ENCODE data around the gene TMEM184B. TPM values are rescaled to one million over a fixed set of nuclear protein-coding genes. Genes with fewer than 3 reads are reported as not detected.
A peak's percentile ranks its signal among the peaks of the same experiment; 100 is the strongest.

The TMEM184B gene
- total RNA-seq, 1 experiment from 2014 or later, result 54.2 TPM

- Histone ChIP-seq H3K9me3 (ENCODE audit: control insufficient read depth, insufficient read depth, low read depth, low read length) (no peaks in the 10 kb centered on the region), H3K27me3 (ENCODE audit: control insufficient read depth, insufficient read depth, low read length) (no peaks in the 10 kb centered on the region), H3K36me3 (ENCODE audit: control insufficient read depth, insufficient read depth, low read length) (no peaks in the 10 kb centered on the region), H3K4me3 (ENCODE audit: low read depth in 2 of 2, low read length in 2 of 2) (no peak overlapping the region), H3K27ac (ENCODE audit: low read length) (no peak overlapping the region), H3K4me1 (ENCODE audit: control insufficient read depth, insufficient read depth, low read length) (peaks cover 9% of the 10 kb centered on the region)
- TF ChIP-seq CTCF (IDR thresholded peaks at IDR 0.05) (no peak), SIN3A (IDR thresholded peaks at IDR 0.05; ENCODE audit: borderline replicate concordance, insufficient read depth, low read depth, low read length) (no peak), POLR2AphosphoS5 (IDR thresholded peaks at IDR 0.05; ENCODE audit: low read depth, low read length) (no peak)
- ChIA-PET CTCF (no interaction called here), POLR2A (no interaction called here)
- ATAC-seq (no peak), DNase-seq (ENCODE audit: low read depth, low spot score) (no peak)
- intact Hi-C loops (cut with micrococcal nuclease; ENCODE audit: unreplicated experiment), result no loop called here
- in situ Hi-C loops (cut with HindIII; ENCODE audit: low pct_unique_long_range_greater_than_20kb, low sequenced_read_pairs), result no loop called here
- BruUV-seq (replicated peaks), result no TSS peak
Measured at GRCh38 chr22:38230108-38230825, 42.5 kb downstream of the TMEM184B start.

GRCh38 chr22:38228873-38229740 is 43.7 kb downstream of the TMEM184B start:
- intact Hi-C loops (cut with micrococcal nuclease; ENCODE audit: unreplicated experiment), result no loop called here
- ATAC-seq (peak; percentile 75), DNase-seq (ENCODE audit: low read depth, low spot score) (no peak)
- Histone ChIP-seq H3K36me3 (ENCODE audit: control insufficient read depth, insufficient read depth, low read length) (no peaks in the 10 kb centered on the region), H3K27ac (ENCODE audit: low read length) (peak overlapping the region; percentile 48; the same call in 1 of the 2 replicates), H3K27me3 (ENCODE audit: control insufficient read depth, insufficient read depth, low read length) (no peaks in the 10 kb centered on the region), H3K4me3 (ENCODE audit: low read depth in 2 of 2, low read length in 2 of 2) (no peak overlapping the region), H3K9me3 (ENCODE audit: control insufficient read depth, insufficient read depth, low read depth, low read length) (no peaks in the 10 kb centered on the region), H3K4me1 (ENCODE audit: control insufficient read depth, insufficient read depth, low read length) (peaks cover 9% of the 10 kb centered on the region)
- in situ Hi-C loops (cut with HindIII; ENCODE audit: low pct_unique_long_range_greater_than_20kb, low sequenced_read_pairs), result no loop called here
- POLR2A ChIA-PET, result no interaction called here
- CTCF ChIA-PET, result interaction anchor here (0.6 kb wide), 2 partner anchors 127 to 574 kb away, joined by 3 to 6 read pairs; no protein-coding TSS in a partner anchor
- no peak for TF ChIP-seq SIN3A (IDR thresholded peaks at IDR 0.05; ENCODE audit: borderline replicate concordance, insufficient read depth, low read depth, low read length)
- no peak for TF ChIP-seq REST (IDR thresholded peaks at IDR 0.05; ENCODE audit: insufficient read depth in 1 of 2, low read depth in 2 of 2, low read length in 1 of 2)
- no peak for TF ChIP-seq POLR2AphosphoS5 (IDR thresholded peaks at IDR 0.05; ENCODE audit: low read depth, low read length)
- no peak for TF ChIP-seq CTCF (IDR thresholded peaks at IDR 0.05)
- TF ChIP-seq TCF7L2 (IDR thresholded peaks at IDR 0.05; ENCODE audit: low read depth, low read length), result no peak
- no TSS peak for BruUV-seq (replicated peaks)

Data from Panc1 (cell line).